Smooth muscle cell of bladder (primary cell): ENCODE data around the gene CGB5. TPM values are rescaled to one million over a fixed set of nuclear protein-coding genes. Genes with fewer than 3 reads are reported as not detected.

Experiments used
- total RNA-seq: library from RNA; depleted of rRNA; stranded (reverse); fragments of >200 nt; gene quantifications from 2 replicates; pipeline ENCODE4 v1.2.3, GENCODE V29; 2014

Gene CGB5
- not detected in 2 replicates for total RNA-seq

DNA sequence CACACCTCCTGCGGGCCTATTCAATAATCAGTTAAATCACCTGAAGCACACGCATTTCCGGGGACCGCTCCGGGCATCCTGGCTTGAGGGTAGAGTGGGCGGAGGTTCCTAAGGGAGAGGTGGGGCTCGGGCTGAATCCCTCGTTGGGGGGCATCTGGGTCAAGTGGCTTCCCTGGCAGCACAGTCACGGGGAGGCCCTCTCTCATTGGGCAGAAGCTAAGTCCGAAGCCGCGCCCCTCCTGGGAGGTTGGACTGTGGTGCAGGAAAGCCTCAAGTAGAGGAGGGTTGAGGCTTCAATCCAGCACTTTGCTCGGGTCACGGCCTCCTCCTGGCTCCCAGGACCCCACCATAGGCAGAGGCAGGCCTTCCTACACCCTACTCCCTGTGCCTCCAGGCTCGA lies at the start of gene CGB5:
CGB5 (plus strand) TSS at position 301 of the 400 bp plus-strand sequence. CDS start 362 bp downstream, outside the sequence.

DNA sequence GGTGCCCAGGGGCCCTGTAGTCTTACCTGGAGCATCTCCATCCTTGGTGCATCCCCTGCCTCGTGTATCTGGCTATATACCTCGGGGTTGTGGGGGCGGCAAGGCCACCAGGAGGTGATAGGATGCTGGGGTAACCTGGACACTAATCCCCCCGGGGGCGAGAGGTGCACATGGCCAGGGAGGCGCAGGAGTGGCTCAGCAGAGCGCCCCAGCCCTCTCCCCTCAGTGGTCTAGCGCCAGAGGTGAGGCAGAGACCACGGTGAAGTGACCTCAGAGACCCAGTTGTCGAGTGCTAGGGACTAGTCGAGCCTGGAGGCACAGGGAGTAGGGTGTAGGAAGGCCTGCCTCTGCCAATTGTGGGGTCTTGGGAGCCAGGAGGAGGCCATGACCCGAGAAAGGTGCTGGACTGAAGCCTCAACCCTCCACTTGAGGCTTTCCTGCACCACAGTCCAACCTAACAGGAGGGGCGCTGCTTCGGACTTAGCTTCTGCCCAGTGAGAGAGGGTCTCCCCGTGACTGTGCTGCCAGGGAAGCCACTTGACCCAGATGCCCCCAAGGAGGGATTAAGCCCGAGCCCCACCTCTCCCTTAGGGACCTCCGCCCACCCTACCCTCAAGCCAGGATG lies 26.5 kb upstream of the CGB5 start, which contains the start of gene LHB:
LHB (minus strand) TSS at position 51 of the 625 bp plus-strand sequence; CDS start at position 41, 10 bp downstream.

DNA sequence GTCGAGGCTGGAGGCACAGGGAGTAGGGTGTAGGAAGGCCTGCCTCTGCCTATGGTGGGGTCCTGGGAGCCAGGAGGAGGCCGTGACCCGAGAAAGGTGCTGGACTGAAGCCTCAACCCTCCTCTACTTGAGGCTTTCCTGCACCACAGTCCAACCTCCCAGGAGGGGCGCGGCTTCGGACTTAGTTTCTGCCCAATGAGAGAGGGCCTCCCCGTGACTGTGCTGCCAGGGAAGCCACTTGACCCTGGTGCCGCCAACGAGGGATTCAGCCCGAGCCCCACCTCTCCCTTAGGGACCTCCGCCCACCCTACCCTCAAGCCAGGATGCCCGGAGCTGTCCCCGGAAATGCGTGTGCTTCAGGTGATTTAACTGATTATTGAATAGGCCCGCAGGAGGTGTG lies 19.4 kb upstream of the CGB5 start, which contains the start of gene CGB3:
CGB3 (minus strand) TSS at position 101 of the 400 bp plus-strand sequence. CDS start 362 bp downstream, outside the sequence.

DNA sequence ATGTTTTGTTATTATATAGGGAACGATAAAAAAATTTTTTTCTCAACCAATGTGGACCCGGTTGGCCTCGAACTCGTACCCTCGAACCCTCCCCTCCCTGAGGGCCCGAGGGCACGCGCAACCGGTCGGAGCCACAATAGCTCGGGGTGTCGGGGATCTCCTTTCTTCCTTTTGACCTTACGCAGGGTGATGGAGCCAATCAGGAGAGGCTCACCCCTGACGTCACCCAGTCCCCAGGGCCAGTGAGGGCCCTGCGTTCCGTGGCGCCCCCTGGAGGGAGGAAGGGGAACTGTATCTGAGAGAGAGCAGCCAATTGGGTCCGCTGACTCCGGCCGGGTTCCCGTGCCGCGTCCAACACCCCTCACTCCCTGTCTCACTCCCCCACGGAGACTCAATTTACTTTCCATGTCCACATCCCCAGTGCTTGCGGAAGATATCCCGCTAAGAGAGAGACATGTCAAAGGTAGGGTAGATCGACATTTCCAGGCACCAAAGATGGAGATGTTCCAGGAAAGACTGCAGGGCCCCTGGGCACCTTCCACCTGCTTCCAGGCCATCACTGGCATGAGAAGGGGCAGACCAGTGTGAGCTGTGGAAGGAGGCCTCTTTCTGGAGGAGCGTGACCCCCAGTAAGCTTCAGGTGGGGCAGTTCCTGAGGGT lies 11.9 kb upstream of the CGB5 start, which contains the start of gene CGB2:
CGB2 (plus strand) TSS at position 249 of the 660 bp plus-strand sequence; CDS start at position 455, 206 bp downstream.

DNA sequence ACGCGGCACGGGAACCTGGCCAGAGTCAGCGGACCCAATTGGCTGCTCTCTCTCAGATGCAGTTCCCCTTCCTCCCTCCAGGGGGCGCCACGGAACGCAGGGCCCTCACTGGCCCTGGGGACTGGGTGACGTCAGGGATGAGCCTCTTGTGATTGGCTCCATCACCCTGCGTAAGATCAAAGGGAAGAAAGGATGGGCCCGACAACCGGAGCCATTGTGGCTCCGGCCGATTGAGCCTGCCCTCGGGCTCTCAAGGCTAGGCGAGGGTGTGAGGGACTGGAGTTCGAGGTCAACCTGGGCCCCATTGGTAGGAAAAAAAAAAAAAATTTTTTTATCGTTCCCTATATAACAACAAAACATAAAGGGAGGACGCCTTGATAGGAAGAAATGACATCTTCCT lies 6.8 kb upstream of the CGB5 start, which contains the start of gene CGB1:
CGB1 (minus strand) TSS at position 81 of the 400 bp plus-strand sequence. CDS start 184 bp downstream, outside the sequence.

DNA sequence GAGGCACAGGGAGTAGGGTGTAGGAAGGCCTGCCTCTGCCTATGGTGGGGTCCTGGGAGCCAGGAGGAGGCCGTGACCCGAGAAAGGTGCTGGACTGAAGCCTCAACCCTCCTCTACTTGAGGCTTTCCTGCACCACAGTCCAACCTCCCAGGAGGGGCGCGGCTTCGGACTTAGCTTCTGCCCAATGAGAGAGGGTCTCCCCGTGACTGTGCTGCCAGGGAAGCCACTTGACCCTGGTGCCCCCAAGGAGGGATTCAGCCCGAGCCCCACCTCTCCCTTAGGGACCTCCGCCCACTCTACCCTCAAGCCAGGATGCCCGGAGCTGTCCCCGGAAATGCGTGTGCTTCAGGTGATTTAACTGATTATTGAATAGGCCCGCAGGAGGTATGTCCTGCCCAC lies 5.4 kb downstream of the CGB5 start, which contains the start of gene CGB8:
CGB8 (minus strand) TSS at position 101 of the 400 bp plus-strand sequence. CDS start 372 bp downstream, outside the sequence.

DNA sequence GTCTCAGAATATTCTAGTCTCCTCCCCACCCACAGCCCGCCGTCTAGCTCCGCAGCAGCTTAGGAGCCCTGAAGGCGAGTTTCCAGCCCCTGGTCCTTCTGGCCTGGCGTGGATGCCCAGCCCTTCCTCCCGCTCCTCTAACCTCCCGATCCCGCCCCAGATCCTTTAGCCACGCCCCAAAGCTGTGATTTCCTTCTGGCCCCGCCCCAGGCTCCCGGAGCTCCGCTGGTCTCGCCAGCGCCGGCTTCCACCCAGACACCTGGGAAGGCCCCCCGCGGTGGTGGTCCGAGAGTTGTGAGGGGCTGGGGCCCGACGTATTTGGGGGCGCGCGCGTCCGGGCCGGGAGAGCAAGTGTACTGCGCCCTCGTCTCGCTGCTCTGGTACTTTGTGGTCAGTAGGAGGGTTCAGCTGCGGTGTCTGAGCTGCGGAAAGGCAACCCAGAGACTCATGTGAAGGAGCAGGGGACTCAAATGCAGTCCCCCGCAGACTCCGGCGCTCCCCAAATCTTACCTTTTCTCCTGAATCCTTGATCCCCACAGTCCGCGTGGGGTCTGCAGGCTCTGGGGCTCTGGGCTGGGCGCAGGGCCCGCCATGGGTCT lies 14.1 kb downstream of the CGB5 start, which contains the start of gene CGB7:
CGB7 (minus strand) TSS at position 114 of the 599 bp plus-strand sequence. CDS start 2,374 bp downstream, outside the sequence.

DNA sequence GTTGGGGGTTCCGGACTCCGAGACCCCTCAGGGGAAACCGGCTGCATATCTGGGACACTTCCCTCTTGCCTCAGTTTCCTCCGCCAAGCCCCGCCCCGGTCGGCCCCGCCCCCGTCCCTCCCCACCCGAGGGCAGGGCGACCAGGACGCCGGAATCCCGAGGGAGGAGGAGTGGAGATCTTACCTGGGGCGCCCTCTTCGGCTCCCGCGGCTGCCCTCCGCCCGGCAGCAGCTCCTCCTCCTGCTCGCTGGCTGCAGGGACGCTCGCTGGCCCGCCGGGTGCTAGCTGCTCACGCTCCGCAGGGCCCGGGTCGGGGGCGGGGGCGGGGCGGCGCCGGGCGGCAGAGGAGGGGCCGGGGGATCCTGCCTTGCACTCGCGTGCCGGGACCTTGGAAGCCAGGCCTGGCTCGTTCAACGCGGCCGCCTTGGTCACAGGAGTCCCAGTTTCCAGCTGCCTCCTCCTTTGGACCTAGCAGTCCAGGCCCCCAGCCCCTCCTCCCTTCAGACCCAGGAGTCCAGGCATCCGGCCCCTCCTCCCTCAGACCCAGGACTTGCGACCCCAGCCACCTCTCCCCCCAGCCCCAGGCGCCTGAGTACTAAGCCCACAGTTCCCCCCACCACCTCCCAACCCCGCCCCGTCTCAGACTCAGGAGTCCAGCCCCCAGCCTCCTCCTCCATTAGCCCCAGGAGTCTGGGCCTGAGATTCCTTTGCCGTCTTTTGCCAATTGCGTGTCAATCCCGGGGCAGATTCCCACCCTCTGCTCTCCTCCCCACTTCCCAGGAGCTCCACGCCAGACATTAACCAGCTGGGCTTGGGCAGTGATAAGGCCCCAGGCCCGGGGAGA lies 21.3 kb downstream of the CGB5 start, which contains the start of gene NTF4:
NTF4 (minus strand) TSS at position 51 of the 844 bp plus-strand sequence. CDS start 2,821 bp downstream, outside the sequence.

DNA sequence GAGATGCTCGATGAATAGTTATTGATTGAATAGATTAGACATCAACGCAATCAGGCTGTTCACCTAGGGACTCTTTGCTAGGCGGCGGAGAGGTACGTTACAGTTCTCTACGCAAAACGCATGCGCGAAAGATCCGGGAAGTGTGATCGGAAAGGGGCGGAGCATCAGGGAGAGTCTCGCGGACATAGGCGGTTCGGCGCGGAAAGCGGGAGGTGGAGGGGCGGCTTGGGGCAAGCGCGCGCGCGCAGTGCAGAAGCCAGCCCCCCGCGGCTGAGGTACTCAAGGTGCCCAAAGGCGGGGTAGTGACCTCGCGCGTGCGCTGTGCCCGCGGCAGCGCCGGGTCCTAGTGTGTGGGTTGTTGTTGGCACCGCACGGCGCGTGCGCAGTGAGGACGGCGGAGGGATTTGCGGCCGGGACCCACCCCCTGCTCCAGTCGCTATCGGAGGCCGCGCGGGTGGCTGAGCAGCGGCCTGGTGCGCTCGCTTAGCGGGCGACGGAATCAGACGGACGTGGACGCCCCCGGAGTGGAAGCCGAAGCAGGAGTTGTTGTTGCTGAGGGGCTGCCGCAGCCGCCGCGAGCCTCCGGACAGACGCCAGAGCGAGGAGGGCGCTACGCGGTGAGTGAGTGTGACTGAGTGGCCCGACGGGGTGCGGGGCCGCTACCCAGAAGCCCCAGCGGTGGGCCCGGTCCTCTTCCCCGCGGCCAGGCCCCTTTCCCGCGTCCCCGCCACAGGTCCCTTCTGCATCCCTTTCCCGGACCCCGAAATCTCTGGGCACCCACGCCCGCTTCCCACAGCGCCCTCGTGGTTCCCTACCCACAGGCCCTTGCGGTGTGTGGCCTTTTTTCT lies 41.6 kb downstream of the CGB5 start, which contains the start of gene SNRNP70:
SNRNP70 (plus strand) TSS at position 432 of the 848 bp plus-strand sequence. CDS start 964 bp downstream, outside the sequence.

Other genes starting within 250 kb of the CGB5 start
- 26.6 and 28.4 TPM in 2 replicates for gene BCAT2, start 232.8 kb upstream of the CGB5 start, total RNA-seq
- 6.8 and 7.3 TPM in 2 replicates for gene HSD17B14, start 207.4 kb upstream of the CGB5 start, total RNA-seq
- gene PLEKHA4, start 175.2 kb upstream of the CGB5 start, total RNA-seq, result 6.5 and 10.6 TPM in 2 replicates
- 51.6 and 53.1 TPM in 2 replicates for gene PPP1R15A, start 171.4 kb upstream of the CGB5 start, total RNA-seq
- 0.28 and 0.55 TPM in 2 replicates for gene TULP2, start 145.1 kb upstream of the CGB5 start, total RNA-seq
- 117 and 149 TPM in 2 replicates for gene NUCB1, start 143.5 kb upstream of the CGB5 start, total RNA-seq
- gene DHDH, start 110.1 kb upstream of the CGB5 start, total RNA-seq, result 0.14 and 0.18 TPM in 2 replicates
- gene BAX, start 89.0 kb upstream of the CGB5 start, total RNA-seq, result 77.2 and 141 TPM in 2 replicates
- gene FTL, start 78.5 kb upstream of the CGB5 start, total RNA-seq, result 5,813 and 7,581 TPM in 2 replicates
- 29.0 and 45.9 TPM in 2 replicates for gene GYS1, start 50.5 kb upstream of the CGB5 start, total RNA-seq
- 201 and 206 TPM in 2 replicates for gene RUVBL2, start 50.0 kb upstream of the CGB5 start, total RNA-seq
- not detected in 2 replicates for gene LHB, start 26.8 kb upstream of the CGB5 start, total RNA-seq
- gene CGB3, start 19.5 kb upstream of the CGB5 start, total RNA-seq, result not detected in 2 replicates
- gene CGB2, start 12.0 kb upstream of the CGB5 start, total RNA-seq, result not detected in 2 replicates
- not detected in 2 replicates for gene CGB1, start 7.0 kb upstream of the CGB5 start, total RNA-seq
- not detected in 2 replicates for gene CGB8, start 5.3 kb downstream of the CGB5 start, total RNA-seq
- 0.09 and 0.14 TPM in 2 replicates for gene CGB7, start 13.9 kb downstream of the CGB5 start, total RNA-seq
- gene NTF4, start 21.0 kb downstream of the CGB5 start, total RNA-seq, result not detected in 2 replicates
- gene KCNA7, start 28.9 kb downstream of the CGB5 start, total RNA-seq, result not detected in 2 replicates
- 106 and 162 TPM in 2 replicates for gene SNRNP70, start 41.6 kb downstream of the CGB5 start, total RNA-seq
- 8.9 and 11.0 TPM in 2 replicates for gene LIN7B, start 70.5 kb downstream of the CGB5 start, total RNA-seq
- gene C19orf73, start 75.3 kb downstream of the CGB5 start, total RNA-seq, result 0.28 and 0.83 TPM in 2 replicates
- gene PPFIA3, start 75.7 kb downstream of the CGB5 start, total RNA-seq, result 1.4 and 1.6 TPM in 2 replicates
- 0.09 TPM in 1 of 2 replicates, not detected in the other for gene HRC, start 111.5 kb downstream of the CGB5 start, total RNA-seq
- gene TRPM4, start 113.9 kb downstream of the CGB5 start, total RNA-seq, result 9.1 and 16.5 TPM in 2 replicates